Measurements from ENCODE around the gene FES. TPM values are rescaled to one million over a fixed set of nuclear protein-coding genes. Genes with fewer than 3 reads are reported as not detected.
A peak's percentile ranks its signal among the peaks of the same experiment; 100 is the strongest.

FES gene
- total RNA-seq, 1 donor from 2014 or later: 2.8 TPM

DNA sequence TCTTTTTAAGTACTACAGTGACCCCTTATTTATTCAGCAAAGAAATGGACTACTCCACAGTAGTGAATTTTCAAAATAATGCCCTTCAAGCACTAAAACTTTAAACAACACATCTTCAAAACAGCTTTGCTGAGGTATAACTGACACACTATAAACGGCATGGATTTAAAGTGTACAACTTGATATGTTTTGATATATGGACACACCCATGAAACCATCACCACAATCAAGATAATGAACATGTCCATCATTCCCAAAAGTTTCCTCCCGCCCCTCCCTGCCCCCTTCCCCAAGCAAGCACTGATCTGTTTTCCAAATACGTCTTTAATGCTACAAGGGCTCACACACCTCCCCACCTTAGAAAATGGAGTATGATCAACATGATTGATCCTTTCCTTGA, 17.5 kb upstream of the FES start:
- no peak for DNase-seq (ENCODE audit: low read depth, low spot score)
- no peak for TF ChIP-seq CTCF (conservative IDR thresholded peaks at IDR 0.05)
- H3K4me1 Mint-ChIP-seq: peaks cover 32% of the 10 kb centered on the region
- H3K36me3 Mint-ChIP-seq (ENCODE audit: low read depth): no peaks in the 10 kb centered on the region
- H3K9me3 Mint-ChIP-seq: no peaks in the 10 kb centered on the region
- no peak overlapping the region for H3K4me3 Mint-ChIP-seq
- no peaks in the 10 kb centered on the region for H3K27me3 Mint-ChIP-seq (ENCODE audit: low read depth)
- no peak overlapping the region for H3K27ac Mint-ChIP-seq (ENCODE audit: unreplicated experiment)

GRCh38 chr15:90868261-90868689, 16.0 kb upstream of the FES start, which contains the start of gene FURIN:
Gene FURIN, plus strand, starts transcription at chr15:90868588. Its CDS starts 7,153 bp downstream, at chr15:90875741.
- Mint-ChIP-seq H3K9me3 (no peaks in the 10 kb centered on the region), H3K27me3 (ENCODE audit: low read depth) (no peaks in the 10 kb centered on the region), H3K4me3 (peak within 1 kb of the TSS; percentile 92), H3K4me1 (peaks cover 44% of the 10 kb centered on the region), H3K27ac (ENCODE audit: unreplicated experiment) (peak within 1 kb of the TSS; percentile 86), H3K36me3 (ENCODE audit: low read depth) (no peaks in the 10 kb centered on the region)
- DNase-seq (ENCODE audit: low read depth, low spot score): no peak
- TF ChIP-seq CTCF (conservative IDR thresholded peaks at IDR 0.05): no peak

GRCh38 chr15:90869140-90869541, 15.2 kb upstream of the FES start:
- peaks cover 51% of the 10 kb centered on the region for H3K4me1 Mint-ChIP-seq
- H3K4me3 Mint-ChIP-seq: peak overlapping the region; percentile 92
- H3K36me3 Mint-ChIP-seq (ENCODE audit: low read depth): no peaks in the 10 kb centered on the region
- no peaks in the 10 kb centered on the region for H3K9me3 Mint-ChIP-seq
- H3K27me3 Mint-ChIP-seq (ENCODE audit: low read depth): no peaks in the 10 kb centered on the region
- no peak overlapping the region for H3K27ac Mint-ChIP-seq (ENCODE audit: unreplicated experiment)
- TF ChIP-seq CTCF (conservative IDR thresholded peaks at IDR 0.05): no peak
- DNase-seq (ENCODE audit: low read depth, low spot score): no peak

DNA sequence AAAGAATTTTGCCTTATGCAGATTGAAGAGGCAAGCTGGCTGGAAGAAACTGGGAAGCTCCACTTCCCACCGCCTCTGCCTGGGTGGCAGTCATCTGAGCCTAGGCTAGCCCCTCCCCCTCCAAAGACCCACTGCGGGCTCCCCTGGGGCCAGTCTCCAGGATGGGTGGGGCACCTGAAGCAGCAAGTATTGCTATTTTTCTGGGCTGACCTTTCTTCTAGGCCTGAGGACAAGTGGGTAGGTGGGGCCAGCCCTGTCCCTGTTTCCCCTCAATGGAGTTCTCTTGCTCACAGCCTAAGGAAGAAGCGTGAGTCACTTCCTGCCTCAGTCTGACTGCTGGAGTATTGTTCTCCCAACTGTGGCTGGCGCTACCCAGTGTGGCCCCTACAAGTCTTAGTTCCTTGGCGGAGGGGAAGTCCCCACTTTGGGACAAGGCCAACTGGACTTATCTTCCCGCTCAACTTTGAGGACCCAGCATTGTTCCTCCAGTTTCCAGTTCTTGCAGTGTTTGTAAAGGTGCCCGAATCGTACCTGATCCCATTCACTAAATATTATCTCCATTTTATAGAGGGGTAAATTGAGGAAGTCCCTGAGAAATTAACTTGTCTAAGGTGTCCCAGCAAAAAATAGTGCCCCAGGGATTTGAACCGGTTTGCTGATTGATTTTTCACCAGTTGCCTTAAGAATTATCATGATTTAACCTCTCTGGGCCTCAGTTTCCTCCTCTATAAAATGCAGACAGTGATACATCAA, 14.5 kb upstream of the FES start:
- peak overlapping the region; percentile 88 for H3K27ac Mint-ChIP-seq (ENCODE audit: unreplicated experiment)
- peaks cover 55% of the 10 kb centered on the region for H3K4me1 Mint-ChIP-seq
- H3K27me3 Mint-ChIP-seq (ENCODE audit: low read depth): no peaks in the 10 kb centered on the region
- DNase-seq (ENCODE audit: low read depth, low spot score): peak; percentile 29
- no peak for TF ChIP-seq CTCF (conservative IDR thresholded peaks at IDR 0.05)
- H3K36me3 Mint-ChIP-seq (ENCODE audit: low read depth): no peaks in the 10 kb centered on the region
- H3K9me3 Mint-ChIP-seq: no peaks in the 10 kb centered on the region
- peak overlapping the region; percentile 92 for H3K4me3 Mint-ChIP-seq

DNA sequence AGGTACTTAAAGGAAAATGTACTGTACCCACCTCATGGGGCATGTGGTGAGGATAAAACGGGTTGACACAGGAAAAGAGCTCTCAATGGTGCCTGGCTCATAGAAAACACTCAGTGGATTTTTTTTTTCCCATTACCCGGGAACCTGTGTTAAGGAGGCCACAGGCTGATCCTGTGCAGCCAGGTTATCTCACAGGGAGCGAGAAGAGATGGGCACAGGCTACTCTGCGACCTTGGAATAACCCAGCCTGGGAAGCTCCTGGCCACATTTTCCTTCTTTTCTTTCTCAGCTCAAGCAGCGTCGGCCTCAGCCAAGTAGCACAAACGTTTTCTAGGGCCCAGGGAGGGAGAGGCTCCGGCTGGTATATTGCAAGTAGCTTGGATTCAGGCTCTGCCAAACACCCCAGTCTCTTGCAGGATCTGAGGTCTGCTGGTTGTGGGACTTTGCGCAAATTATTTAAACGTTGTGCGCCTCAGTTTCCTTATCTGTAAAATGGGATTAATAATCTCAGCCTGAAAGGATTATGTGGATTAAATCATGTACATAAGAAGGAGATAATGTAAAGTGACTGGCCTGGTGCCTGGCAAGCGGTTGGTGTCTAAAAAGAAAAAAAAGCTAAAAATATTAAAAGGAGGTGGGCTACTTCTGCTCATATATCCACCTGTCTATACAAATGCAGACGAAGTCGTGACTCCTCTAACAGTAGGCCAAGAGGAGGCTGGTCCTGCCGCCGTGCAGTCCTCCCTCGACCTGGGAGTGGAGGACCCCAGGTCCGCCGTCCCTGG, 13.8 kb upstream of the FES start:
- TF ChIP-seq CTCF (conservative IDR thresholded peaks at IDR 0.05): no peak
- Mint-ChIP-seq H3K27ac (ENCODE audit: unreplicated experiment) (no peak overlapping the region), H3K9me3 (no peaks in the 10 kb centered on the region), H3K4me3 (peak overlapping the region; percentile 92), H3K4me1 (peaks cover 55% of the 10 kb centered on the region), H3K36me3 (ENCODE audit: low read depth) (no peaks in the 10 kb centered on the region), H3K27me3 (ENCODE audit: low read depth) (no peaks in the 10 kb centered on the region)
- DNase-seq (ENCODE audit: low read depth, low spot score): no peak

Measured in neural crest cell (in vitro differentiated cells).